ENCODE results near the gene RAMACL. TPM values are rescaled to one million over a fixed set of nuclear protein-coding genes. Genes with fewer than 3 reads are reported as not detected.

The RAMACL gene
- total and polyA plus RNA-seq, 4 donors = 0.30 to 17.6 (median 4.3) TPM

DNA sequence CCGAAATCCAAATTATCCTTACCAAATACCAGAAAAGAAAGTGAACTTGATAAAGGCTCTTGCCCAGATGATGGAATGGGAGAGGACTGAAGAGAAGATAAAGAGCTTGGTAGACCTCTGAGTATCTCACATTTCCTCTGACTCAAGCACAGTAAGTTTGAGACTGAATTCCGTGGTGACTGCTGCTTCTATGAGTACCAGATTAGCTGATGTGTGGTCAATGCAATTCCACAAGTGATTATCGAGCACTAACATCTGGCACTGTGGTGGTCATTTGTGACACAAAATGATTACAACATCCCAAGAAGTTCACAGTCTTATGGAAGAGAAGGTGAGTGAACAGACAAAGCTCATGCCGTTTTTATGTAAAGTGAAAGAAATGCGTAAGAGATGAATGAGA is 43.1 kb upstream of the RAMACL start:
- H3K9ac ChIP-seq (ENCODE audit: insufficient read depth in 1 of 2, low read length in 2 of 2) = no peak overlapping the region
- TF ChIP-seq, protein P1, sequence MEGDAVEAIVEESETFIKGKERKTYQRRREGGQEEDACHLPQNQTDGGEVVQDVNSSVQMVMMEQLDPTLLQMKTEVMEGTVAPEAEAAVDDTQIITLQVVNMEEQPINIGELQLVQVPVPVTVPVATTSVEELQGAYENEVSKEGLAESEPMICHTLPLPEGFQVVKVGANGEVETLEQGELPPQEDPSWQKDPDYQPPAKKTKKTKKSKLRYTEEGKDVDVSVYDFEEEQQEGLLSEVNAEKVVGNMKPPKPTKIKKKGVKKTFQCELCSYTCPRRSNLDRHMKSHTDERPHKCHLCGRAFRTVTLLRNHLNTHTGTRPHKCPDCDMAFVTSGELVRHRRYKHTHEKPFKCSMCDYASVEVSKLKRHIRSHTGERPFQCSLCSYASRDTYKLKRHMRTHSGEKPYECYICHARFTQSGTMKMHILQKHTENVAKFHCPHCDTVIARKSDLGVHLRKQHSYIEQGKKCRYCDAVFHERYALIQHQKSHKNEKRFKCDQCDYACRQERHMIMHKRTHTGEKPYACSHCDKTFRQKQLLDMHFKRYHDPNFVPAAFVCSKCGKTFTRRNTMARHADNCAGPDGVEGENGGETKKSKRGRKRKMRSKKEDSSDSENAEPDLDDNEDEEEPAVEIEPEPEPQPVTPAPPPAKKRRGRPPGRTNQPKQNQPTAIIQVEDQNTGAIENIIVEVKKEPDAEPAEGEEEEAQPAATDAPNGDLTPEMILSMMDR (IDR thresholded peaks at IDR 0.05; ENCODE audit: control extremely low read depth, extremely low read depth) = no peak
- DNase-seq (no peak), ATAC-seq (ENCODE audit: insufficient read depth, low FRiP score) (no peak)
- H3K4me3 ChIP-seq = no peak overlapping the region
- no peaks in the 10 kb centered on the region for H3K9me3 ChIP-seq (ENCODE audit: control insufficient read depth in 4 of 4, insufficient read depth in 3 of 4, low read length in 3 of 4)
- H3K36me3 ChIP-seq (ENCODE audit: control insufficient read depth in 4 of 4, insufficient read depth in 4 of 4, low read length in 4 of 4) = no peaks in the 10 kb centered on the region
- no peak overlapping the region for H3K27ac ChIP-seq (ENCODE audit: low read depth in 1 of 2, low read length in 1 of 2)
- 75 to 80% methylated on average over 5 of the region's 5 CpGs for WGBS, 2 donors
- H3K27me3 ChIP-seq (ENCODE audit: control insufficient read depth in 3 of 3, insufficient read depth in 3 of 3, low read length in 2 of 3) = peaks cover 0 to 6% (median 4%) of the 10 kb centered on the region in 3 donors
- peaks cover 0 to 21% (median 8%) of the 10 kb centered on the region in 5 donors for H3K4me1 ChIP-seq (ENCODE audit: control insufficient read depth in 5 of 5, insufficient read depth in 5 of 5, low read length in 5 of 5)

DNA sequence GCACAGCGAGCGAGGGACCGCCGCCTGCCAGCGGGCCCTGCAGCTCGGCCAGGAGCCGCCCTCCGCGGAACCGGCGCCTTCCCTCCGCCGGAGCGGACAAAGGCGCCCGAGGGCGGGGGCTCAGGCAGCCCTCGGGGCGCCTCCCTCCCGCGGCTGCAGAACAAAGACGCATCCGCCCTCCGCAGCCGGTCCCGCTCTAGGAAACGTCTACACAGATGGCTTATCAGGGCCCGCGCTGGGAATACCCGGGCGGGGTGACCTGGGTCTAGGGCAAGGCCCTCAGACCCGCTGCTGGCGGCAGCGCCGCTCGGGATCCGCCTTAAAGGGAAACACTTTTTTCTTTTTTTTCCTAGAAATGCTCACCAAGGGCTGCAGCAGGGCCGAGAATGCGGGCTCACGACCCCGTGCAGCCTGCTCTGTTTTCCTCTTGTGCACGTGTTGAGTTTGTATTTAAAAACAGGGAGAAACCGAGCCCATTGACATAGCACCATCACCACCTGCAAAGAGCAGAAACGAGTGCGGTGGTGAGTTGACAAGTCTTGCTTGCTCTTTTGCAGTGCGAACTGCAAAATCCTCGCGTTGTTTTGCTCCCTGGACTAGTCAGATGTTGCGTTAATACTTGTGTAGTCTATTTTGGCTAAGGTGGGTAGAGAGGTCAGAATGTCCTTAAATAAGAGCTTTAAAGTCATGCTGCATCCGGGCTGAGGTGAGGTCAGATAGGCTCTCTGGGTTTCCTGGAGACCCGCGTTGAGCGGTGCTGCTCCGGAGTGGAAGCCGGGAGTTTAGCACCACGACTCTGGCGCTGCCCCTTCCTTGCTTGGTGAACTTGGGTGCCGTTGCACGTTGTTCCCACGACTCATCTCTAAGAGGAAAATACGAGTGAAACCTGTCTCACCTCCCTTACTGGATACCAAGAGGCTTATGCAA is 41.7 kb upstream of the RAMACL start:
- peak; percentile 12 for ATAC-seq (ENCODE audit: insufficient read depth, low FRiP score)
- Histone ChIP-seq H3K27me3 (ENCODE audit: control insufficient read depth in 3 of 3, insufficient read depth in 3 of 3, low read length in 2 of 3) (peaks cover 0 to 6% (median 4%) of the 10 kb centered on the region in 3 donors), H3K27ac (ENCODE audit: low read depth in 1 of 2, low read length in 1 of 2) (peak overlapping the region; percentile 93 to 94), H3K9me3 (ENCODE audit: control insufficient read depth in 4 of 4, insufficient read depth in 3 of 4, low read length in 3 of 4) (no peaks in the 10 kb centered on the region), H3K4me3 (peak overlapping the region; percentile 33), H3K9ac (ENCODE audit: insufficient read depth in 1 of 2, low read length in 2 of 2) (peak overlapping the region in 1 of 2 donors; percentile 73), H3K4me1 (ENCODE audit: control insufficient read depth in 5 of 5, insufficient read depth in 5 of 5, low read length in 5 of 5) (peaks cover 0 to 21% (median 12%) of the 10 kb centered on the region in 5 donors), H3K36me3 (ENCODE audit: control insufficient read depth in 4 of 4, insufficient read depth in 4 of 4, low read length in 4 of 4) (no peaks in the 10 kb centered on the region)
- TF ChIP-seq, protein P1 (IDR thresholded peaks at IDR 0.05; ENCODE audit: control extremely low read depth, extremely low read depth) = no peak
- DNase-seq = peak in 2 of 3 donors; percentile 77 to 83
- 0 to 1% methylated on average over 61 of the region's 61 CpGs for WGBS, 2 donors

DNA sequence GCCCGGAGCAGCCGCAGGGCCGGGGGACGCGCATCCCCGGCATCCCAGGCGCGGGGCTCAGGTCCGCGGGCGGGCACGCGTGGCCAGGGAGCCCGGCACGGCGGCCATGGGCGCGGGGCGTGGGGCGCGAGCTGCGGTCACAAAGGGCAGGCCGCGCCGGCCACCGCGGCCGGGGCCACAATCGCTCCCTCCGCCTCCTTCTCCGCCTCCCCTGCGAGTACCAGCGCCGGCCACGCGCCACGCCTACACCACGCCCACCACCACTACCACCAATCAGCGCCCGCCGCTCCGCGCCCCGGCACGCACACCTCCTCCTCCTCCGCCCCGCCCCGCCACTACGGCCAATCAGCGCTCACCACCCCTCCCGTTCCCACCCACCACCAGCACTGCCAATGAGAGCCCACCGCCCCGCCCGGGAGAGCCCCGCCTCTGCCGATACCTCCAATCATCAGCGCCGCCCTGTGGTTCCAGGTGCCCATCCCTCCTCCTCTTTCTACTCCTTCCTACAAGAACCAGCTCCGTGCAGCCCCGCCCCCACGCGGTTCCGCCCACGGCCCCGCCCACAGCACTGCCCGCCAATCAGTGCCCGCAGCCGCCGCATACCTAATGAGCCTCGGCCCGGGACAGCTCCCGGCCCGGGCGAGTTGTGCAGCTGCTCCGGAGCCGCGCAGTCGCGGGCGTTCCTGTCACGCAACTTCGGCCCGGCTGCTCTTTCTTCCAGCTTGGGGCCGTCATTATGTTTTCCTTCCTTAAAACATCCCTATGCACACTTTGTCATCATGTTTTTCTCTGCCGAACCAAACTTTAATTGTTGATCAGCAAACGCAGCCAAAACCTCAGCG is 40.8 kb upstream of the RAMACL start, which contains the start of gene RPS6KA2:
TSS of gene RPS6KA2 (minus strand) at position 219 of the 842 bp plus-strand sequence. CDS start 232 bp downstream, outside the sequence.
- H3K9me3 ChIP-seq (ENCODE audit: control insufficient read depth in 4 of 4, insufficient read depth in 3 of 4, low read length in 3 of 4) = no peaks in the 10 kb centered on the region
- peak within 1 kb of the TSS in 1 of 2 donors; percentile 73 for H3K9ac ChIP-seq (ENCODE audit: insufficient read depth in 1 of 2, low read length in 2 of 2)
- peaks cover 0 to 6% (median 4%) of the 10 kb centered on the region in 3 donors for H3K27me3 ChIP-seq (ENCODE audit: control insufficient read depth in 3 of 3, insufficient read depth in 3 of 3, low read length in 2 of 3)
- H3K36me3 ChIP-seq (ENCODE audit: control insufficient read depth in 4 of 4, insufficient read depth in 4 of 4, low read length in 4 of 4) = no peaks in the 10 kb centered on the region
- ATAC-seq (ENCODE audit: insufficient read depth, low FRiP score) = peak; percentile 92
- peak within 1 kb of the TSS; percentile 95 for H3K4me3 ChIP-seq
- peak; percentile 100 for DNase-seq
- peaks cover 0 to 21% (median 12%) of the 10 kb centered on the region in 5 donors for H3K4me1 ChIP-seq (ENCODE audit: control insufficient read depth in 5 of 5, insufficient read depth in 5 of 5, low read length in 5 of 5)
- TF ChIP-seq, protein P1 (IDR thresholded peaks at IDR 0.05; ENCODE audit: control extremely low read depth, extremely low read depth) = no peak
- peak within 1 kb of the TSS; percentile 96 to 100 for H3K27ac ChIP-seq (ENCODE audit: low read depth in 1 of 2, low read length in 1 of 2)
- WGBS, 2 donors = 0 to 1% methylated on average over 49 to 87 of the region's 87 CpGs
